ENCODE data around the gene SPTLC2. TPM values are rescaled to one million over a fixed set of nuclear protein-coding genes. Genes with fewer than 3 reads are reported as not detected.

SPTLC2 gene
- total and polyA plus RNA-seq, 2 experiments from 2014 or later: 33.6 to 34.2 TPM

DNA sequence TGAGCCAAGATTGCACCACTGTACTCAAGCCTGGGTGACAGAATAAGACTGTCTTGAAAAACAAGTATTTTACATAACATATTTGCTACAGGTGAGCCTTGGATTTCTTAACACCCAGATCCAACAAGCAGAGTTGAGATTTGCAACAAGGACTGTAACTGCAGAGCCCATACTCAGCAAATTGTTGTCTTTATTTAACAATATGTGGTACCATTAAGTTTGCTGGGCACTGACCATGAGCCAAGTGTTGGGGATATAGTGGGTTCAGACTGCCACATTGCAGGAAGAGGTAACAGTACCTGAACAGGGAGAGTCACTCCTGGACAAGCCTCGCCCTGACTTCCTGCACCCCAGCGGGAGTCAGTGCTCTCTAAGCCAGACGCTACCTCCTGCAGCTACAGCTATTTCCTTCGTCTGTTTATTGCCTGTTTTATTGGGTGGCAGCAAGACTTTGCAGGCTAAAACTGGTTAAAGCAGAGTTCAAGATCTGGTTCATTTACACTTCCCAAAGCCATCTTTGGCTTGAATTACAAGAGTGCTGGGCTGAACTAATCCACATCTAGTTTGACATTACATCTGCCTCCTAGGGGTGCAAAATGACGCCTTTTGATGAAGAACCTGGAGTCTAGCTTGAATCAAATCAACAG, 146.1 kb downstream of the SPTLC2 start:
- Histone ChIP-seq H3K9me3 (ENCODE audit: low read depth) (no peaks in the 10 kb centered on the region), H3K4me2 (no peak overlapping the region), H3K27me3 (no peaks in the 10 kb centered on the region), H3K27ac (no peak overlapping the region), H3K79me2 (no peaks in the 10 kb centered on the region), H4K20me1 (ENCODE audit: insufficient read depth, poor library complexity, severe bottlenecking) (no peaks in the 10 kb centered on the region), H3K9me2 (replicated peaks; ENCODE audit: insufficient read depth) (no peaks in the 10 kb centered on the region), H3K4me3 (no peak overlapping the region), H2AFZ (no peak overlapping the region), H3K4me1 (ENCODE audit: insufficient read depth) (no peaks in the 10 kb centered on the region), H3K36me3 (replicated peaks; ENCODE audit: insufficient read depth, low read depth) (no peaks in the 10 kb centered on the region)
- no peak for DNase-seq (ENCODE audit: low spot score)
- TF ChIP-seq CTCF (IDR thresholded peaks at IDR 0.05; ENCODE audit: poor library complexity) (no peak), EZH2 (IDR thresholded peaks at IDR 0.05; ENCODE audit: borderline replicate concordance) (no peak), EZH2phosphoT487 (IDR thresholded peaks at IDR 0.05; ENCODE audit: low read depth, severe bottlenecking, unreplicated experiment) (no peak)
- WGBS (ENCODE audit: low lambda C conversion rate, missing lambda C conversion rate): 45% methylated on average over 5 of the region's 5 CpGs

DNA sequence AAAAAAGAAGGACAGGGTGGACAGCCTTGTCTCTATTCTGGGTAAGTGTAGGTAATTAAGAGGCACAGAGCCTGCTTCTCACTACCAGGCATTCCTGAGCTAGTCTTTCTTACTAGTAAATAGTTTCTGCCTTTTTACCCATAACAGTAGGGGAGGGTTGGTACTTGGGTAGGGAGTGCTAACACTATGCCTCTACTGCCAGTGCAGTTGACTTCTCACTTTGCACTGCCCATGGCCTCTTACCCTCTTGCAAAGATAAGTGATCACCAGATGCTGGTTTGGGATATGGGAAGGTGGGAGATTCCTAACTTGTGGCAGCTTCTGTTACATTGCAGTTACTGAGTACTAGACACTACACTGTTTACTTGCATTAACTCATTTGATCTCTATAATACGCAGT, 146.9 kb downstream of the SPTLC2 start:
- Histone ChIP-seq H3K9me2 (replicated peaks; ENCODE audit: insufficient read depth) (no peaks in the 10 kb centered on the region), H3K27ac (no peak overlapping the region), H3K27me3 (no peaks in the 10 kb centered on the region), H3K4me2 (no peak overlapping the region), H3K36me3 (replicated peaks; ENCODE audit: insufficient read depth, low read depth) (no peaks in the 10 kb centered on the region), H3K9me3 (ENCODE audit: low read depth) (no peaks in the 10 kb centered on the region), H3K79me2 (no peaks in the 10 kb centered on the region), H3K4me1 (ENCODE audit: insufficient read depth) (no peaks in the 10 kb centered on the region), H2AFZ (no peak overlapping the region), H4K20me1 (ENCODE audit: insufficient read depth, poor library complexity, severe bottlenecking) (no peaks in the 10 kb centered on the region), H3K4me3 (no peak overlapping the region)
- DNase-seq (ENCODE audit: low spot score): no peak
- WGBS (ENCODE audit: low lambda C conversion rate, missing lambda C conversion rate): 94% methylated on average over 1 of the region's 1 CpG
- TF ChIP-seq EZH2phosphoT487 (IDR thresholded peaks at IDR 0.05; ENCODE audit: low read depth, severe bottlenecking, unreplicated experiment): no peak
- no peak for TF ChIP-seq EZH2 (IDR thresholded peaks at IDR 0.05; ENCODE audit: borderline replicate concordance)
- no peak for TF ChIP-seq CTCF (IDR thresholded peaks at IDR 0.05; ENCODE audit: poor library complexity)

DNA sequence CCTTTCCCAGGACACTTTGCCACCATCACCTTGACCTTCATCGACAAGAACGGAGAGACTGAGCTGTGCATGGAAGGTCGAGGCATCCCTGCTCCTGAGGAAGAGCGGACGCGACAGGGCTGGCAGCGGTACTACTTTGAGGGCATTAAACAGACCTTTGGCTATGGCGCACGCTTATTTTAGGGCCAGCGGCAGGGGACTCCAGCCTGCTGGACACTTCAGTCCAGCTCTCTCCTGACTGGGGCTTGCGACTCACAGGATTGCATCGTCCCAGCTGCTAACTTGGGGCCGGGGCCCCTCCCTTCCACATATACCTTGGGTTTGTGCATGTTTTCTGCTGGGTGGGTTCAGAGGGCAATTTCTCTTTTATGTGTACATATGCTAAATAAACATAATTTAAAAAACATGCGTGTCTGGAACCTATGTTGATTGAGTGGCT, 147.4 kb downstream of the SPTLC2 start:
- no peaks in the 10 kb centered on the region for H3K36me3 ChIP-seq (replicated peaks; ENCODE audit: insufficient read depth, low read depth)

More for the DNA sequence above, 147.4 kb downstream of the SPTLC2 start:
- Histone ChIP-seq H3K27me3 (no peaks in the 10 kb centered on the region), H3K4me3 (no peak overlapping the region), H3K27ac (no peak overlapping the region), H3K4me2 (no peak overlapping the region), H2AFZ (no peak overlapping the region), H3K9me3 (ENCODE audit: low read depth) (no peaks in the 10 kb centered on the region), H3K4me1 (ENCODE audit: insufficient read depth) (no peaks in the 10 kb centered on the region), H3K9me2 (replicated peaks; ENCODE audit: insufficient read depth) (no peaks in the 10 kb centered on the region), H3K79me2 (no peaks in the 10 kb centered on the region), H4K20me1 (ENCODE audit: insufficient read depth, poor library complexity, severe bottlenecking) (no peaks in the 10 kb centered on the region)
- DNase-seq (ENCODE audit: low spot score): no peak
- 95% methylated on average over 14 of the region's 14 CpGs for WGBS (ENCODE audit: low lambda C conversion rate, missing lambda C conversion rate)
- TF ChIP-seq CTCF (IDR thresholded peaks at IDR 0.05; ENCODE audit: poor library complexity): no peak
- no peak for TF ChIP-seq EZH2phosphoT487 (IDR thresholded peaks at IDR 0.05; ENCODE audit: low read depth, severe bottlenecking, unreplicated experiment)
- no peak for TF ChIP-seq EZH2 (IDR thresholded peaks at IDR 0.05; ENCODE audit: borderline replicate concordance)
